Calu3 (cell line): ENCODE data around the gene ELMOD3. TPM values are rescaled to one million over a fixed set of nuclear protein-coding genes. Genes with fewer than 3 reads are reported as not detected.

Experiments used
- BruUV-seq: library from RNA; stranded (reverse); fragments of 400-500 nt; replicated peaks from 2 replicates; lab custom pipeline; 2021; lab: Mats Ljungman, UMichigan
- CTCF ChIA-PET: fragments of 300-600 bp; sonication (Branson Sonifier 250); formaldehyde crosslinking; loops from one replicate; lab custom pipeline; 2022; ENCODE audit warnings: antibody characterized with exemption; lab: Charles Lee
- DNase-seq: peaks from one replicate; pipeline ENCODE4 v3.0.0; 2022
- H3K27ac Mint-ChIP-seq: one replicate; pipeline ENCODE4 v1.8.0; 2022; ENCODE audit warnings: mixed read lengths; ENCODE audit not compliant: unreplicated experiment
- H3K27me3 Mint-ChIP-seq: one replicate; pipeline ENCODE4 v1.8.0; 2022; ENCODE audit warnings: mixed read lengths; ENCODE audit not compliant: unreplicated experiment
- H3K36me3 Mint-ChIP-seq: one replicate; pipeline ENCODE4 v1.8.0; 2022; ENCODE audit warnings: mild to moderate bottlenecking, moderate library complexity, mixed read lengths; ENCODE audit not compliant: insufficient read depth, unreplicated experiment
- H3K4me1 Mint-ChIP-seq: one replicate; pipeline ENCODE4 v1.8.0; 2022; ENCODE audit warnings: mild to moderate bottlenecking, low read depth, mixed read lengths; ENCODE audit not compliant: unreplicated experiment
- H3K4me3 Mint-ChIP-seq: one replicate; pipeline ENCODE4 v1.8.0; 2022; ENCODE audit warnings: mild to moderate bottlenecking, low read depth, moderate library complexity, mixed read lengths; ENCODE audit not compliant: unreplicated experiment
- H3K9me3 Mint-ChIP-seq: one replicate; pipeline ENCODE4 v1.8.0; 2022; ENCODE audit warnings: low read depth, mixed read lengths; ENCODE audit not compliant: unreplicated experiment
- intact Hi-C: fragments of 100-400 bp; cut with micrococcal nuclease; formaldehyde crosslinking; loops from one replicate; pipeline ENCODE4 v1.10.0; 2022; ENCODE audit not compliant: unreplicated experiment
- total RNA-seq: library from RNA; stranded (reverse); gene quantifications from 2 replicates; pipeline ENCODE4 v1.2.3, GENCODE V29; 2022
- TF ChIP-seq, protein P1 (sequence below): fragments of 200-600 bp; IDR thresholded peaks from one replicate; pipeline ENCODE4 v1.8.0; 2022; ENCODE audit warnings: antibody characterized with exemption; ENCODE audit not compliant: unreplicated experiment

The ELMOD3 gene
- total RNA-seq, 1 experiment from 2014 or later = 12.9 TPM

DNA sequence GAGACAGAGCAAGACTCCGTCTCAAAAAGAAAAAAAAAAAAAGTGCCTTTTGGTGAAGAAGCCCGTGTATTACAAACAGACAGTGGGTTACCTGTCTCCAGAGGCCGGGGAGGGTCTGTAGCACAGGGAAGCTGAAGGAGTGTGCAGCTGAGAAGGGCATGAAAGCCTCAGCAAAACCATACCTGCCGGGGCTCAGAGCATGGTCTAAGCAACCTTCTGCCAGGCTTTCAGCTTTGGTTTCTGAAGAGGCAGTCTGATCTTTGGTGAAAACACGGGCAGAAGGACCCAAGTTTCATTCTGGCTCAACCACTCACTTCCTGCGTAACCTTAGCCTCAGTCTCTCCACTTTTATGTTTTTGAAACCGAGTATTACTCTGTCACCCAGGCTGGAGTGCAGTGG, 85.4 kb downstream of the ELMOD3 start:
- Mint-ChIP-seq H3K27ac (no peak overlapping the region), H3K27me3 (no peaks in the 10 kb centered on the region), H3K4me1 (peaks cover 27% of the 10 kb centered on the region), H3K36me3 (peaks cover 21% of the 10 kb centered on the region), H3K9me3 (no peaks in the 10 kb centered on the region), H3K4me3 (no peak overlapping the region)
- CTCF ChIA-PET = no interaction called here
- no peak for DNase-seq
- BruUV-seq = no TSS peak
- intact Hi-C loops = loop anchor here (5.0 kb wide), 1 partner anchor 97 kb away; the partner anchor contains the start of gene MAT2A
- TF ChIP-seq, protein P1, sequence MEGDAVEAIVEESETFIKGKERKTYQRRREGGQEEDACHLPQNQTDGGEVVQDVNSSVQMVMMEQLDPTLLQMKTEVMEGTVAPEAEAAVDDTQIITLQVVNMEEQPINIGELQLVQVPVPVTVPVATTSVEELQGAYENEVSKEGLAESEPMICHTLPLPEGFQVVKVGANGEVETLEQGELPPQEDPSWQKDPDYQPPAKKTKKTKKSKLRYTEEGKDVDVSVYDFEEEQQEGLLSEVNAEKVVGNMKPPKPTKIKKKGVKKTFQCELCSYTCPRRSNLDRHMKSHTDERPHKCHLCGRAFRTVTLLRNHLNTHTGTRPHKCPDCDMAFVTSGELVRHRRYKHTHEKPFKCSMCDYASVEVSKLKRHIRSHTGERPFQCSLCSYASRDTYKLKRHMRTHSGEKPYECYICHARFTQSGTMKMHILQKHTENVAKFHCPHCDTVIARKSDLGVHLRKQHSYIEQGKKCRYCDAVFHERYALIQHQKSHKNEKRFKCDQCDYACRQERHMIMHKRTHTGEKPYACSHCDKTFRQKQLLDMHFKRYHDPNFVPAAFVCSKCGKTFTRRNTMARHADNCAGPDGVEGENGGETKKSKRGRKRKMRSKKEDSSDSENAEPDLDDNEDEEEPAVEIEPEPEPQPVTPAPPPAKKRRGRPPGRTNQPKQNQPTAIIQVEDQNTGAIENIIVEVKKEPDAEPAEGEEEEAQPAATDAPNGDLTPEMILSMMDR = no peak

DNA sequence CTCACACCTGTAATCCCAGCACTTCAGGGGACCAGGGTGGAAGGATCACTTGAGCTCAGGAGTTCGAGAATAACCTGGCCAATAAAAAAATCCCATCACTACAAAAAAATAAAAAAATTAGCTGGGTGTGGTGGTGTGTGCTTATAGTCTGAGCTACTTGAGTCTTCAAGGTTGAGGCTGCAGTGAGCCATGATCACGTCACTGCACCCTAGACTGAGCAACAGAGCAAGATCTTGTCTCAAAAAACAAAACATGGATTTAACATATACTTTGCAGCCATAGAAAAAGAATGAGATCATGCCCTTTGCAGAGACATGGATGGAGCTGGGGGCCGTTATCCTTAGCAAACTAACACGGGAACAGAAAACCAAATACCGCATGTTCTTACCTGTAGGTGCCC, 86.2 kb downstream of the ELMOD3 start:
- intact Hi-C loops = no loop called here
- peaks cover 27% of the 10 kb centered on the region for H3K4me1 Mint-ChIP-seq
- no peak overlapping the region for H3K4me3 Mint-ChIP-seq
- H3K27me3 Mint-ChIP-seq = no peaks in the 10 kb centered on the region
- CTCF ChIA-PET = no interaction called here
- BruUV-seq = no TSS peak
- peaks cover 17% of the 10 kb centered on the region for H3K36me3 Mint-ChIP-seq
- TF ChIP-seq, protein P1 = no peak
- DNase-seq = no peak
- H3K9me3 Mint-ChIP-seq = no peaks in the 10 kb centered on the region
- no peak overlapping the region for H3K27ac Mint-ChIP-seq

Other genes starting within 250 kb of the ELMOD3 start
- gene TCF7L1, start 221.4 kb upstream of the ELMOD3 start, total RNA-seq = 2.9 and 3.0 TPM in 2 replicates
- gene TGOLN2, start 26.8 kb upstream of the ELMOD3 start, total RNA-seq = 154 and 171 TPM in 2 replicates
- 40.6 and 47.2 TPM in 2 replicates for gene RETSAT, start 241 bp upstream of the ELMOD3 start, total RNA-seq
- gene CAPG, start 55.6 kb downstream of the ELMOD3 start, total RNA-seq = 230 and 238 TPM in 2 replicates
- 1.8 and 2.4 TPM in 2 replicates for gene SH2D6, start 63.9 kb downstream of the ELMOD3 start, total RNA-seq
- gene MAT2A, start 184.4 kb downstream of the ELMOD3 start, total RNA-seq = 387 and 393 TPM in 2 replicates
- gene GGCX, start 206.7 kb downstream of the ELMOD3 start, total RNA-seq = 66.2 and 67.7 TPM in 2 replicates
- gene VAMP8, start 222.8 kb downstream of the ELMOD3 start, total RNA-seq = 90.8 and 107 TPM in 2 replicates
- gene VAMP5, start 229.7 kb downstream of the ELMOD3 start, total RNA-seq = 10.0 and 10.1 TPM in 2 replicates
- 101 and 102 TPM in 2 replicates for gene RNF181, start 241.0 kb downstream of the ELMOD3 start, total RNA-seq
- gene TMEM150A, start 247.9 kb downstream of the ELMOD3 start, total RNA-seq = 12.1 and 13.3 TPM in 2 replicates